Esophagus mucosa (tissue), 1 donor: ENCODE results near the gene ORAI2. TPM values are rescaled to one million over a fixed set of nuclear protein-coding genes. Genes with fewer than 3 reads are reported as not detected.
"Not testable (repeated sequence)": the region's sequence is repeated elsewhere in the genome, so short reads cannot be mapped to it uniquely, and the experiment has no call there.

Experiments
- ATAC-seq: fragments of 200-7000 bp; cut with Tn5 transposase; one replicate; pipeline ENCODE4 v1.9.1; 2020
- total RNA-seq: library from RNA; stranded (reverse); gene quantifications from one replicate; pipeline ENCODE4 v1.2.4, GENCODE V29; 2023
- donor health status: DM: yes; HTN: yes; CAD: no.

ORAI2 gene
- total RNA-seq, 1 donor from 2014 or later, result 3.1 TPM

DNA sequence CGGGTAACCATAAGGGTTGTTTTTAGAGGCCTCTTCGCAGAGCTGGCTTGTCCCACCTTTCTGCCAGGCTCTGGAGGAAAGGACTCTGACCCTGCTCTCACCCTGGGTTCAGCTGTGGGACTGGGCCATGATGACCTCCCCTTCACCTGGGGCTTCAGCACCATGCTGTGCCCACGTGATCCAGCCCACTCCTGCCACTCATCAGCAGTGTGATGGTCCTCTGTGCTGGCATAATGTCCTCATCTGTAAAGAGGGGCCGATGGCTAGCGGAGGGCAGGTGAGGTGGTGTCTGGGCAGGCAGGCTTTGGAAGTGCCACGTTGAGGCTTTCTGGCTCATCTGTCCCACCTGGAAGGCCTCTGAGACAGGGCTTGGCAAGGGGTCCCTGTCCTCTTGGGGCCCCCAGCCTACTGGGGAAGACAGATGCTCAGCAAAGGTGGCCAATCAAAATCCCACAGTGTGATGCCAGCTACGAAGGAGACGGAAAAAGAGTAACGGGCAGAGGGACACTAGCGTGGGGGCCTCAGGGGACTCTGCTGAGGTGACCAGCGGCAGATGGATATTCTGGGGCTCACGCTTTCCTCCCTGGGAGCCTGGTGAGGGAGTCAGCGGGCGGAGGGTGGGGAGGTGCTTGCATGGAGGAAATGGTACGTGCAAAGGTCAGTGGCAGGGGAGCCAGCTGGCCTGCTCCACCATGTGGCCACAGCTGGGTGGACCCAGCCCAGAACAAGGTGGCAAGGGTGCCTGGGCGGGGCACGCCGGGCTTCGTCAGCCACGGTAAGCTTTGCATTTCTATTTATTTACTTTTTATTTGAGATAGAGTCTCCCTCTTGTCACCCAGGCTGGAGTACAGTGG is 36.8 kb downstream of the ORAI2 start:
- ATAC-seq, result no peak

DNA sequence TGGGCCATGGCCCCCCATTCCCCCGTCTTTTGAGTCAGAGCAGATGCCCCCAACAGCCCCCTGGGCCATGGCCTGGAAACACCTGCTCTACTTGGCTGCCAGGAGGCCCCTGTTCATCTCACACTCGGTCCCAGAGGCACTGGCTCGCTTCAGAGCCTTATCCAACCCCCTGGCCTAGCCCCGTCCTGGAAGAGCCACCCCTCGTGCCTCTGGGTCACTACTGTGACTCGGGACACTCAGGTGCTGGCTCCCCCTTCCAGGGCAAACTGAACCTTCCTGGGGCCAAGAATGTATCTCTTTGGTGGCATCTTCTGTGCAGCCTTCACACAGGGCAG is 38.4 kb downstream of the ORAI2 start:
- no peak for ATAC-seq

- no peak for ATAC-seq
These were observed 39.0 kb downstream of the ORAI2 start for GRCh38 chr7:102472126-102473041.

DNA sequence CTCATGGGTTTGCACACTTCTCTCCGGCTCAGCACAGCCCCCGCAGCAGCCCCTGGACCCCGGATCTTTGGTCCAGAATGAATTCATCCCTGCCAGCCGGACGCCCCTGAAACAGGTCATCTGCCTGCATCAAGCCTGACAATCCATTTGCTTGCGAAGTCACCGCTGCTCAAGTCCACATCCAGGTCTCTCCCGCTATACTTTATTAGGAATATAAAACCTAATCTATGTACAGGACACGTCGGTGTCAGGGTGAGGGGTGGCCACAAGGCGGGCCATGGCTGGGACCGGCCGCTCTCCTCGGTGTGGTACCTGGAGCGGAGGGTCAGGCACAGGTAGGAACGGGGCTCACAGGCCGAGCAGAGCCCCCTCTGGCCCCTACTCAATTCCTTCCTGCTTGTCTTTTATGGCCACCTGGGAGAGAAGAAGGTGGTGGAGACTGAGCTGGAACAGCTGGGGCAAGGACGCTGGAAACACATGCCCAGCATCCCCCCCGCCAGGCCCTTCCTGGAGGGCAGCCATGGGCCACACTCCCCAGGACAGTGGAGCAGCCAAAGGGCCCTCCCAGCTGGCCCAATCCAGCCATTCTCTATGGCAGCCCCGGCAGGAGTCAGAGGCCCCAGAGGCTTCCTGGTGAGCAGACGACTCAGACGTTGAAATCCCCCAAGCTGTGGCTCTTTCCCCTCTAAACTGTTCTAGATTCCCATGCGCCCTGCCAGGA is 40.1 kb downstream of the ORAI2 start:
- ATAC-seq, result no peak

- ATAC-seq, result not testable (repeated sequence)
These were observed 40.7 kb downstream of the ORAI2 start for GRCh38 chr7:102474116-102474515.

DNA sequence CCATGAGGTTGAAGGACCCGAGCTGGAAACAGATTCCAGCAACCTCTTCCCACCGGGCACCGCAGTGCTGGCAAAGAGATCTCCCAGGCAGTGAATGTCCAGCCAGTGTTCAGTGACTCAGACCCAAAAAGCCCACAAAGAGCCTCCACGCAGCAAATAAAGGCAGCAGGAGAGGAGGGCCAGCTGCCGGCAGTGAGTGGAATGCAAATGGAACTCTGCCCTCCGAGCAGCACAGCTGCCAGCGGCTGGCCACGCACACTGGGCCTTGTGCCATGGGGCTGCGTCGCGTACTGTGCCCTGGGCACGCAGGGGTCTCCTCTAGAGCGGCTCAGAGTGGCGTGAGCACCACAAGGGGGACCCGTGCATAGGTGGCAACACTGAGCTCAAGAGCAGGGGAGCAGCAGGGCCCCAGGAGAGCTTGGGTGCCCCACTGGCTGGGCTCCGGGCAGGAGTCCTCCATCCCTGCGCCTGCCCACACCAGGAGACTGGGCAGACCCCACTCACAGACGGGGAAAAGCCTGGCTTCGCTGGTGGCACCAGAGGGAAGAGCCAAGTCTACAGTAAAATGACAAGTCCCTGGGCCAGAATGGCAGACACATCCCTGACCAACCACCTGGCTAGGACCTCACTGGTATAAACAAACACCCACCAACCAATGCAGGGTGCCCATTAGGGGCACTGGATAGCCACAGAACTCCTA is 41.5 kb downstream of the ORAI2 start:
- ATAC-seq, result not testable (repeated sequence)

DNA sequence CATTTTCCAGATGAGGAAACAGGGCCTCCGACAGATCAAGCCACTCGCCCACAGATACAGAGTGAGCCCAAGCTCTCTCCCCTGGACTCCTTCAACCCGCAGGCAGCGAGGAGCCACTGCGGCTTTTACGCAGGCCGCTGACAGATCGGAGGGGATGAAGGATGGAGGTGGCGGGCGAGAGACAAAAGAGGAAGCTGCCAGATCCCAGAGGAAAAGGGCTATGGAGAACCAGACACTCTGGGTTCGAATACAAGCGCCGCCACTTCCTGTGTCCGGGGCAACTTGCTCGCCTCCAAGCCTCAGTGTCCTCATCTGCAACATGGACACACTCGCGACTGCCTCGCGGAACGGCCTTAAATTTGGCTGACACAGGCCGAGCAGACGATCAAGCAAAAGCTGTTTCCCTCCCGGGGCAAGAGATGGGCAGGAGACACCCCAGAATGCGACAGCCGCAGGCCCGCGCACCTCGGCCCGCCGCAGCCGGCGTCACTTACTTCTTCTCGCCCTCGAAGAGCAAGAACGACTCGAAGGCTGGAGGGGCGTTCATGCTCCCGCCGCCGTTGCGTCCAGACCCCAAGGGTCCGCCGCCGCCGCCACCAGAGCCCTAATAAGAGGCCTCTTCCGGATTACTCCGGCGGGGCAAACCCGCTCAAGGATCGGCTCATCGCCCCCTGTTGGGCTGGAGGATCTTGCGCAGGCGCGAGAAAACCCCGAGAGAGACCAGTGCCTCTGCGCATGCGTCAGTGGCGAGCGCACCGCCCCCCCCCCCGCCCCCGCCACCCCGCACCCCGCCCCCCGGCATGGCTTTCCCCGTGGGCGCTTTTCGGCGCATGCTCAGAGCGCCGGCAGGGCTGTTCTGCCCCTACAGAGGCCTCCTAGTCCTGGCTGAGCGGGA is 45.2 kb downstream of the ORAI2 start, which contains the start of gene POLR2J:
TSS of gene POLR2J (minus strand) at position 609 of the 895 bp plus-strand sequence. CDS start at position 547, 62 bp downstream.
- peak; percentile 91 for ATAC-seq

GRCh38 chr7:102479209-102479584 is 45.8 kb downstream of the ORAI2 start:
- not testable (repeated sequence) for ATAC-seq

GRCh38 chr7:102479982-102480637 is 46.7 kb downstream of the ORAI2 start:
- ATAC-seq, result not testable (repeated sequence)

- ATAC-seq, result not testable (repeated sequence)
These were observed 48.6 kb downstream of the ORAI2 start for GRCh38 chr7:102481962-102482361.

GRCh38 chr7:102484317-102484716 is 50.9 kb downstream of the ORAI2 start:
- ATAC-seq, result peak; percentile 66

- peak; percentile 82 for ATAC-seq
These were observed 57.2 kb downstream of the ORAI2 start for GRCh38 chr7:102490529-102491075.

GRCh38 chr7:102493220-102493935 is 60.0 kb downstream of the ORAI2 start:
- peak; percentile 59 for ATAC-seq

DNA sequence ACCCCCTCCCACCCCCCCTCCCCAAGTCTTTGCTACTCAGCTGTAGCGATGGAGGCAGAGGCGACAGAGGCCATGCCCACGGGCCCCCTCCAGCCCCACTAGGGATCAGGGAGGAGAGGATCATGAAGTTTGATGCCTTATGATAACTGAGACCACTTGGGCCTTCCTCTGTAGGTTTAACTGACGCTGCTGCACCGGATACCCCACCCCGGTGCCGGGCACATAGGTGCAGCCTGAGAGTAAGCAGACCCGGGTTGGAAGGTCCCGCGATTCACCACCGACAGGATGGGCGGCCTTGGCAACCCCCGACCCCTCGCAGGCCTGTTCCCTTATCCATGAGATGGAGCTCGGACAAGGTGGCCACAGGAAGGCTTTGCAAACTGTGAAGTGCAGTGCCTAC is 60.7 kb downstream of the ORAI2 start:
- not testable (repeated sequence) for ATAC-seq

DNA sequence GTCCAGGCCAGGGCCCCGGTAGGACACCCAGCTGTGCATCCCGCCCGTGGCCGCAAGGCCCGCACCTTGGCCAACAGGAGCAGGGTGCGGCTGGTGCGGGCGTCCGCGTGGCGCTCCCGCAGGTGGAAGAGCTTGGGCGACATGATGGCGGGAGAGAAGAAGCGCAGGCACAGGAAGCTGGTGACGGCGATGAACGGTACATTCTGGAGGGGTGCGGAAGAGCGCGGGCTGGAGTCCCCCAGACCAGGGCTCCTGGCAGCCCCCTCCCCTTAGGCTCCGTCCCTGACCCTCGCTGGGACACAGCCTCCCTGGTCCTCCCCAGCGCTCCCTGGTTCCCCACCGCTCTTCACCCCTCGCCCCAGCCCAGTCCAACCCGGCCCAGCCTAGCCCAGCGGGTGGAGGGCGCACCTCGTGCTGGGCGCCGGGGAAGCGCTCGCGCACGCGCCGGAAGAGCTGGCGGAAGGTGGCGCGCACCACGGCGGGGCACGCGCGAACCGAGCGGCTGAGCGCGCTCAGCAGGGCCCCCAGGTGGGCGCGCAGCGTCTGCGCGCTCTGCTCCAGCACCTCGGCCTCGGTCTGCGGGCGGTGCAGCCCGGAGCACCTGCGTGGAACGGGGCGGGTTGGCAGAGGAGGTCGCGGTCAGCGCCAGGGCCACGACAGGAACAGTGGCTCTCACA is 61.2 kb downstream of the ORAI2 start:
- peak; percentile 62 for ATAC-seq

- not testable (repeated sequence) for ATAC-seq
These were observed 63.5 kb downstream of the ORAI2 start for GRCh38 chr7:102496861-102497260.

- ATAC-seq, result not testable (repeated sequence)
These were observed 63.9 kb downstream of the ORAI2 start for GRCh38 chr7:102497308-102497707.

DNA sequence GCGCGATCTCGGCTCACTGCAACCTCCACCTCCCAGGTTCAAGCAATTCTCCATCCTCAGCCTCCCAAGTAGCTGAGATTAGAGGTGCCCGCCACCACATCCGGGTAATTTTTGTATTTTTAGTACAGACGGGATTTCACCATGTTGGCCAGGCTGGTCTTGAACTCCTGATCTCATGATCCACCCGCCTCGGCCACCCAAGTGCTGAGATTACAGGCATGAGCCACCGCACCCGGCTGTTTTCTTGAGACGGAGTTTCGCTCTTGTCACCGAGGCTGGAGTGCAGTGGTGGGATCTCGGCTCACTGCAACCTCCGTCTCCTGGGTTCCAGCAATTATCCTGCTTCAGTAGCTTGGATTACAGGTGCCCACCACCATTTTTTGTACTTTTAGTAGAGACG is 64.9 kb downstream of the ORAI2 start:
- not testable (repeated sequence) for ATAC-seq

DNA sequence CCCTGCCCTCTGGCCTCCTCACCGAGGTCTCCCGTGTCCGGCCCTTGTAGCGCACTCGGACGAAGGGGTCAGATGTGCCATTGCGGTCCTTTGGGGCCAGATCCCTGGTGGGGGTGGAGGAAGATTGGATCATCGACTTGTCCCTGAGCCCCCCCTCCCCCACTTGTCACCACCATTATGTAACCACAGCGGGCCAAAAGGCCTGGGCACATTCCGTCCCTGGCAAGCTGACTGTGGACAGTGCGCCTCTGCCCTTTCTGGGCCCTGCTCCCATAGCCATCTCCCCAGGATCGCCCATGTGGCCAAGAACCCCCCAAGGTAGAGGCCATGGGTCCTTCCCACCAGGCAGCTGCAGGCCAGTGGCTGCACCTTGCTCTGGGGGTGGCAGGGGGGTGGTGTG is 69.8 kb downstream of the ORAI2 start:
- ATAC-seq, result not testable (repeated sequence)
